Measurements from ENCODE around the gene RBBP6. TPM values are rescaled to one million over a fixed set of nuclear protein-coding genes. Genes with fewer than 3 reads are reported as not detected.

Gene RBBP6
- total RNA-seq, 1 experiment from 2014 or later: 54.8 TPM

DNA sequence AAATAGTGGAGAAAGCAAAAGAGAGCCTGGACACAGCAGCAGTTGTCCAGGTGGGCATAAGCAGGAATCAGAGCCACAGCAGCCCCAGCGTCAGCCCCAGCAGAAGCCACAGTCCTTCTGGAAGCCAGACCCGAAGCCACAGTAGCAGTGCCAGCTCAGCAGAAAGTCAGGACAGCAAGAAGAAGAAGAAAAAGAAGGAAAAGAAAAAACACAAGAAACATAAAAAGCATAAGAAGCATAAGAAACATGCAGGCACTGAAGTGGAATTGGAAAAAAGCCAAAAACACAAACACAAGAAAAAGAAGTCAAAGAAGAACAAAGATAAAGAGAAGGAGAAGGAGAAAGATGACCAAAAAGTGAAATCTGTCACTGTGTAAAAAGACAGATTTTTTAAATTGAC is 32.7 kb downstream of the RBBP6 start:
- Histone ChIP-seq H2AK5ac (ENCODE audit: insufficient read length, low read length) (no peak overlapping the region), H3K18ac (ENCODE audit: insufficient read length, low read depth, low read length) (no peak overlapping the region), H3K9me3 (ENCODE audit: control insufficient read depth, low read depth, low read length) (no peaks in the 10 kb centered on the region), H4K20me1 (ENCODE audit: control insufficient read depth, insufficient read depth, insufficient read length) (no peaks in the 10 kb centered on the region), H3K23ac (ENCODE audit: insufficient read length, low read depth, low read length) (no peak overlapping the region), H3K27ac (ENCODE audit: insufficient read length, low read depth, low read length) (no peak overlapping the region), H2BK120ac (ENCODE audit: low read depth, low read length, poor library complexity, severe bottlenecking) (no peak overlapping the region), H4K8ac (replicated peaks; ENCODE audit: insufficient read length, low read depth, low read length) (no peak overlapping the region), H3K14ac (ENCODE audit: insufficient read depth, low read length) (no peak overlapping the region), H3K9ac (ENCODE audit: extremely low read depth, insufficient read length, low read length) (no peak overlapping the region), H3K4me2 (ENCODE audit: insufficient read depth, insufficient read length, low read length) (no peak overlapping the region), H3K23me2 (ENCODE audit: insufficient read length, low read depth, low read length, poor library complexity, severe bottlenecking) (no peaks in the 10 kb centered on the region), H2BK5ac (ENCODE audit: insufficient read length, low read length) (no peak overlapping the region), H3K79me2 (ENCODE audit: insufficient read depth, low read length) (no peaks in the 10 kb centered on the region), H3K4me1 (ENCODE audit: insufficient read depth, low read length) (no peaks in the 10 kb centered on the region), H3K27me3 (ENCODE audit: insufficient read depth, low read length) (no peaks in the 10 kb centered on the region), H4K91ac (ENCODE audit: insufficient read length, low read depth, low read length) (no peak overlapping the region), H2AFZ (ENCODE audit: low read length) (no peak overlapping the region), H4K5ac (ENCODE audit: insufficient read length, low read depth, low read length) (no peak overlapping the region), H2BK20ac (ENCODE audit: low read depth, low read length, poor library complexity, severe bottlenecking) (no peak overlapping the region), H2BK15ac (ENCODE audit: low read depth, low read length) (no peak overlapping the region), H3T11ph (ENCODE audit: low read length) (no peak overlapping the region), H3K4ac (ENCODE audit: low read depth, low read length) (no peak overlapping the region), H3K56ac (ENCODE audit: insufficient read length, low read depth, low read length) (no peak overlapping the region), H3K79me1 (ENCODE audit: insufficient read depth, low read depth, low read length, poor library complexity, severe bottlenecking) (no peaks in the 10 kb centered on the region), H2BK12ac (ENCODE audit: insufficient read length, low read depth, low read length) (no peak overlapping the region)
- no peak overlapping the region for H3K27ac Mint-ChIP-seq
- TF ChIP-seq, protein P1, sequence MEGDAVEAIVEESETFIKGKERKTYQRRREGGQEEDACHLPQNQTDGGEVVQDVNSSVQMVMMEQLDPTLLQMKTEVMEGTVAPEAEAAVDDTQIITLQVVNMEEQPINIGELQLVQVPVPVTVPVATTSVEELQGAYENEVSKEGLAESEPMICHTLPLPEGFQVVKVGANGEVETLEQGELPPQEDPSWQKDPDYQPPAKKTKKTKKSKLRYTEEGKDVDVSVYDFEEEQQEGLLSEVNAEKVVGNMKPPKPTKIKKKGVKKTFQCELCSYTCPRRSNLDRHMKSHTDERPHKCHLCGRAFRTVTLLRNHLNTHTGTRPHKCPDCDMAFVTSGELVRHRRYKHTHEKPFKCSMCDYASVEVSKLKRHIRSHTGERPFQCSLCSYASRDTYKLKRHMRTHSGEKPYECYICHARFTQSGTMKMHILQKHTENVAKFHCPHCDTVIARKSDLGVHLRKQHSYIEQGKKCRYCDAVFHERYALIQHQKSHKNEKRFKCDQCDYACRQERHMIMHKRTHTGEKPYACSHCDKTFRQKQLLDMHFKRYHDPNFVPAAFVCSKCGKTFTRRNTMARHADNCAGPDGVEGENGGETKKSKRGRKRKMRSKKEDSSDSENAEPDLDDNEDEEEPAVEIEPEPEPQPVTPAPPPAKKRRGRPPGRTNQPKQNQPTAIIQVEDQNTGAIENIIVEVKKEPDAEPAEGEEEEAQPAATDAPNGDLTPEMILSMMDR (conservative IDR thresholded peaks at IDR 0.05): no peak
- peaks cover 3% of the 10 kb centered on the region; the same call in 1 of the 2 replicates for H3K27me3 Mint-ChIP-seq (ENCODE audit: low read depth)
- DNase-seq: no peak
- peaks cover 65 to 78% (median 71%) of the 10 kb centered on the region in 3 experiments for H3K36me3 Mint-ChIP-seq (ENCODE audit: insufficient read depth in 1 of 3, low read depth in 3 of 3)
- no peaks in the 10 kb centered on the region for H3K4me1 Mint-ChIP-seq
- peaks cover 35 to 48% of the 10 kb centered on the region in 2 experiments for H3K9me3 Mint-ChIP-seq
- WGBS (ENCODE audit: extremely low coverage, insufficient read length, low lambda C conversion rate): no CpG with 5 or more reads among the region's 2 CpGs
- no peak overlapping the region for H3K4me3 Mint-ChIP-seq

Data from H9 (cell line).